PC-9 (cell line): ENCODE results near the gene SLC39A13. TPM values are rescaled to one million over a fixed set of nuclear protein-coding genes. Genes with fewer than 3 reads are reported as not detected.

Experiments
- BruUV-seq: library from RNA; stranded (reverse); fragments of 400-500 nt; replicated peaks from 2 replicates; lab custom pipeline; 2021; lab: Mats Ljungman, UMichigan
- CTCF ChIA-PET: fragments of 300-600 bp; sonication (Branson Sonifier 250); formaldehyde crosslinking; loops from one replicate; lab custom pipeline; 2022; ENCODE audit warnings: antibody characterized with exemption; lab: Charles Lee
- POLR2A ChIA-PET: fragments of 300-600 bp; sonication (Branson Sonifier 250); formaldehyde crosslinking; loops from one replicate; lab custom pipeline; 2022; ENCODE audit warnings: antibody characterized with exemption; ENCODE audit not compliant: unreplicated experiment; lab: Charles Lee
- DNase-seq, 2 experiments: peaks; one replicate each; pipeline versions ENCODE4 v3.0.0 to v3.0.0-alpha.2; 2015 to 2022; ENCODE audit warnings: mixed read lengths in 1 of 2
- H2AFZ ChIP-seq: fragments of 200-600 bp; sonication (generic); 2 replicates; pipeline ENCODE4 v1.8.1; 2017; ENCODE audit warnings: antibody characterized with exemption
- H3F3A ChIP-seq: fragments of 200-600 bp; sonication (generic); 2 replicates; pipeline ENCODE4 v1.8.1; 2017; ENCODE audit warnings: antibody characterized with exemption, mild to moderate bottlenecking, low read depth; ENCODE audit not compliant: insufficient read depth
- H3K27ac ChIP-seq: fragments of 200-600 bp; sonication (generic); 2 replicates; pipeline ENCODE4 v1.6.1; 2016; ENCODE audit warnings: mixed run types
- H3K27me3 ChIP-seq: fragments of 200-600 bp; sonication (generic); 2 replicates; pipeline ENCODE4 v1.6.1; 2016; ENCODE audit warnings: low read depth, mixed run types; ENCODE audit not compliant: insufficient read depth
- H3K36me3 ChIP-seq: fragments of 200-600 bp; sonication (generic); 2 replicates; pipeline ENCODE4 v1.6.1; 2016; ENCODE audit warnings: low read depth, mixed run types
- H3K4me1 ChIP-seq: fragments of 200-600 bp; sonication (generic); replicated peaks from 2 replicates; pipeline ENCODE4 v1.6.1; 2016; ENCODE audit warnings: mixed run types; ENCODE audit not compliant: insufficient read depth
- H3K4me2 ChIP-seq: fragments of 200-600 bp; sonication (generic); 2 replicates; pipeline ENCODE4 v1.6.1; 2017; ENCODE audit warnings: mixed run types
- H3K4me3 ChIP-seq: fragments of 200-600 bp; sonication (generic); 2 replicates; pipeline ENCODE4 v1.6.1; 2016; ENCODE audit warnings: mixed run types
- H3K79me2 ChIP-seq: fragments of 200-600 bp; sonication (generic); 2 replicates; pipeline ENCODE4 v1.6.1; 2017; ENCODE audit warnings: low read depth, mixed run types
- H3K9me2 ChIP-seq: fragments of 200-600 bp; sonication (generic); 2 replicates; pipeline ENCODE4 v1.8.1; 2017; ENCODE audit warnings: mild to moderate bottlenecking; ENCODE audit not compliant: insufficient read depth
- H3K9me3 ChIP-seq: fragments of 200-600 bp; sonication (generic); 2 replicates; pipeline ENCODE4 v1.8.1; 2016; ENCODE audit warnings: low read depth; ENCODE audit not compliant: insufficient read depth
- H4K20me1 ChIP-seq: fragments of 200-600 bp; sonication (generic); 2 replicates; pipeline ENCODE4 v1.8.1; 2017; ENCODE audit not compliant: insufficient read depth
- EZH2 ChIP-seq: fragments of 200-600 bp; sonication (generic); IDR thresholded peaks from 2 replicates; pipeline ENCODE4 v1.8.0; 2017; ENCODE audit warnings: antibody characterized with exemption, low read depth
- intact Hi-C: fragments of 100-400 bp; cut with micrococcal nuclease; formaldehyde crosslinking; loops from one replicate; pipeline ENCODE4 v1.10.0; 2022; ENCODE audit not compliant: unreplicated experiment
- total RNA-seq: library from RNA; stranded (reverse); gene quantifications from 2 replicates; pipeline ENCODE4 v1.2.3, GENCODE V29; 2021
- TF ChIP-seq, protein P1 (sequence below): fragments of 200-600 bp; sonication (generic); conservative IDR thresholded peaks from 2 replicates; pipeline ENCODE4 v1.6.1; 2017; ENCODE audit warnings: mixed run types, antibody characterized with exemption, mild to moderate bottlenecking, moderate library complexity

Gene SLC39A13
- total RNA-seq, 1 experiment from 2014 or later: 28.8 TPM

- Histone ChIP-seq H3K9me3 (no peaks in the 10 kb centered on the region), H3K27me3 (no peaks in the 10 kb centered on the region), H3F3A (no peaks in the 10 kb centered on the region), H3K4me2 (no peak overlapping the region), H4K20me1 (no peaks in the 10 kb centered on the region), H3K27ac (no peak overlapping the region), H3K9me2 (no peaks in the 10 kb centered on the region), H3K4me1 (no peaks in the 10 kb centered on the region), H3K4me3 (no peak overlapping the region), H3K79me2 (no peaks in the 10 kb centered on the region), H2AFZ (no peak overlapping the region), H3K36me3 (no peaks in the 10 kb centered on the region)
- TF ChIP-seq, protein P1, sequence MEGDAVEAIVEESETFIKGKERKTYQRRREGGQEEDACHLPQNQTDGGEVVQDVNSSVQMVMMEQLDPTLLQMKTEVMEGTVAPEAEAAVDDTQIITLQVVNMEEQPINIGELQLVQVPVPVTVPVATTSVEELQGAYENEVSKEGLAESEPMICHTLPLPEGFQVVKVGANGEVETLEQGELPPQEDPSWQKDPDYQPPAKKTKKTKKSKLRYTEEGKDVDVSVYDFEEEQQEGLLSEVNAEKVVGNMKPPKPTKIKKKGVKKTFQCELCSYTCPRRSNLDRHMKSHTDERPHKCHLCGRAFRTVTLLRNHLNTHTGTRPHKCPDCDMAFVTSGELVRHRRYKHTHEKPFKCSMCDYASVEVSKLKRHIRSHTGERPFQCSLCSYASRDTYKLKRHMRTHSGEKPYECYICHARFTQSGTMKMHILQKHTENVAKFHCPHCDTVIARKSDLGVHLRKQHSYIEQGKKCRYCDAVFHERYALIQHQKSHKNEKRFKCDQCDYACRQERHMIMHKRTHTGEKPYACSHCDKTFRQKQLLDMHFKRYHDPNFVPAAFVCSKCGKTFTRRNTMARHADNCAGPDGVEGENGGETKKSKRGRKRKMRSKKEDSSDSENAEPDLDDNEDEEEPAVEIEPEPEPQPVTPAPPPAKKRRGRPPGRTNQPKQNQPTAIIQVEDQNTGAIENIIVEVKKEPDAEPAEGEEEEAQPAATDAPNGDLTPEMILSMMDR: no peak
- TF ChIP-seq EZH2: no peak
- BruUV-seq: no TSS peak
- POLR2A ChIA-PET: interaction anchor here (0.6 kb wide), 1 partner anchor 19 kb away, joined by 3 read pairs; no protein-coding TSS in a partner anchor
- intact Hi-C loops: no loop called here
- no peak for DNase-seq
- CTCF ChIA-PET: interaction anchor here (0.7 kb wide), 2 partner anchors 133 to 640 kb away, joined by 5 read pairs; no protein-coding TSS in a partner anchor
Observed at GRCh38 chr11:47445840-47446239, 37.5 kb downstream of the SLC39A13 start.

- CTCF ChIA-PET: no interaction called here
- no peak overlapping the region for H2AFZ ChIP-seq
- H3K27ac ChIP-seq: no peak overlapping the region
- no peak for DNase-seq
- no peaks in the 10 kb centered on the region for H4K20me1 ChIP-seq
- no peaks in the 10 kb centered on the region for H3K9me3 ChIP-seq
- H3K27me3 ChIP-seq: no peaks in the 10 kb centered on the region
- no peak overlapping the region for H3K4me3 ChIP-seq
- intact Hi-C loops: no loop called here
- BruUV-seq: no TSS peak
- no peaks in the 10 kb centered on the region for H3K79me2 ChIP-seq
- H3K9me2 ChIP-seq: no peaks in the 10 kb centered on the region
- no peaks in the 10 kb centered on the region for H3K4me1 ChIP-seq
- POLR2A ChIA-PET: no interaction called here
- H3F3A ChIP-seq: peaks cover 4% of the 10 kb centered on the region; the same call in 1 of the 2 replicates
- no peak overlapping the region for H3K4me2 ChIP-seq
- H3K36me3 ChIP-seq: no peaks in the 10 kb centered on the region
- no peak for TF ChIP-seq EZH2
- TF ChIP-seq, protein P1: no peak
Observed at GRCh38 chr11:47446833-47447232, 38.4 kb downstream of the SLC39A13 start.

GRCh38 chr11:47447906-47448305 is 39.5 kb downstream of the SLC39A13 start:
- Histone ChIP-seq H3K79me2 (no peaks in the 10 kb centered on the region), H3K36me3 (no peaks in the 10 kb centered on the region), H3K4me2 (no peak overlapping the region), H3K9me2 (no peaks in the 10 kb centered on the region), H3K4me1 (no peaks in the 10 kb centered on the region), H3K4me3 (no peak overlapping the region), H3K27ac (no peak overlapping the region), H3K27me3 (no peaks in the 10 kb centered on the region), H3K9me3 (no peaks in the 10 kb centered on the region), H2AFZ (no peak overlapping the region), H3F3A (peaks cover 4% of the 10 kb centered on the region; the same call in 1 of the 2 replicates), H4K20me1 (no peaks in the 10 kb centered on the region)
- no peak for DNase-seq
- intact Hi-C loops: no loop called here
- no TSS peak for BruUV-seq
- TF ChIP-seq, protein P1: no peak
- no peak for TF ChIP-seq EZH2
- CTCF ChIA-PET: no interaction called here
- POLR2A ChIA-PET: interaction anchor here (0.6 kb wide), 1 partner anchor 105 kb away, joined by 4 read pairs; no protein-coding TSS in a partner anchor
